GM18511 (cell line): ENCODE data around the gene FBXL13.
"Not testable (repeated sequence)": the region's sequence is repeated elsewhere in the genome, so short reads cannot be mapped to it uniquely, and the experiment has no call there.

ENCODE experiments used
- ATAC-seq: cut with Tn5 transposase; IDR thresholded peaks from one replicate; pipeline ENCODE4 v1.9.1; 2021; ENCODE audit warnings: mild to moderate bottlenecking, moderate library complexity; ENCODE audit not compliant: unreplicated experiment

Gene FBXL13

DNA sequence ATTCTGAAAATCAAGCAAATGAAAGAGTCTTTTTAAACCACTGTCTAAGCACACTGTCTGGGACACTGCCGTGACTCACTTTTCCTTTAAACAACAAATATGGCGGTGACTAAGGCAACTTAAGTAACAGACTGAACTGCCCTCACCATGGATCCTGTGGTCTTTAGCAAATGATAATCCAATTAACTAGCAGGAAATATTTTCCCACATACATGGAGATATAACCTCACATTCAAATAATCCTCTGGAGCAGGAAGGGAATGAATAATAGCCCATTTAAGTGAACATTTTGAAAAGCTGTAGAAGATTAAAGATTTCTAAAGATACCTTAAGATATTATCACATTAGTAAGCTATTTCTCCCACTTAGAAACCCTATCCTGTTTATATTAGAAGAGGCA, 202.1 kb downstream of the FBXL13 start:
- ATAC-seq = no peak

- no peak for ATAC-seq
Measured at GRCh38 chr7:102869195-102869594, 205.4 kb downstream of the FBXL13 start.

DNA sequence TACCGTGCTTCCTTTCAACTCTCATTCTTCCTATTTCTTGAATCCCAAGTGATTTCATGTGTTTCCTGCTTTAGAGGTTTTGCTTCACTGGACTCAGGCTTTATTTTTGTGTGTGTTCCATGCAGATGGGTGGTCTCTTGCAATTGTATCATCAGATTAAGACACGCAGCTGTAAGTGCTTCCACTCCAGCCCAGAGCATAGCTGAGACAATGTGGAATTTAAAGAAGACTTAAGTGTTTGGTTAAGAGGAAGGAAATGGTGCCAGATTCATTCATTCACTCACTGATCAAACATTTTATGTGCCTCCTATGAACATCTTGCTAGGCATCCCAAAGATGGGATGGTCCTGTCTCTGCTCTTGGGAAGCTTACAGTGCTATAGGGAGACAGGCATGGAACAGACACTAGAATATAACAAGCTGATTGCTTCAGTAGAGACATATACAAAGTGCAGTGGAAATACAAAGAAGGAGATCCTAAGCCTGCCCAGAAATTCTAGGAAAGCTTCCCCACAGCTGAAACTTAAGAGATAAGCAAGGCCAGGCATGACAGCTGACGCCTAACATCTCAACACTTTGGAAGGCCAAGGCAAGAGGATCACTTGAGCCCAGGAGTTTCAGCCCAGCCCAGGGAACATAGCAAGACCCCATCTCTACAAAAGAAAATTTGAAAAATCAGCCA, 207.9 kb downstream of the FBXL13 start:
- no peak for ATAC-seq

GRCh38 chr7:102864958-102865357, 209.6 kb downstream of the FBXL13 start:
- no peak for ATAC-seq

- no peak for ATAC-seq
Measured at GRCh38 chr7:102860351-102860811, 214.2 kb downstream of the FBXL13 start.

GRCh38 chr7:102859799-102860125, 214.8 kb downstream of the FBXL13 start:
- ATAC-seq = no peak

DNA sequence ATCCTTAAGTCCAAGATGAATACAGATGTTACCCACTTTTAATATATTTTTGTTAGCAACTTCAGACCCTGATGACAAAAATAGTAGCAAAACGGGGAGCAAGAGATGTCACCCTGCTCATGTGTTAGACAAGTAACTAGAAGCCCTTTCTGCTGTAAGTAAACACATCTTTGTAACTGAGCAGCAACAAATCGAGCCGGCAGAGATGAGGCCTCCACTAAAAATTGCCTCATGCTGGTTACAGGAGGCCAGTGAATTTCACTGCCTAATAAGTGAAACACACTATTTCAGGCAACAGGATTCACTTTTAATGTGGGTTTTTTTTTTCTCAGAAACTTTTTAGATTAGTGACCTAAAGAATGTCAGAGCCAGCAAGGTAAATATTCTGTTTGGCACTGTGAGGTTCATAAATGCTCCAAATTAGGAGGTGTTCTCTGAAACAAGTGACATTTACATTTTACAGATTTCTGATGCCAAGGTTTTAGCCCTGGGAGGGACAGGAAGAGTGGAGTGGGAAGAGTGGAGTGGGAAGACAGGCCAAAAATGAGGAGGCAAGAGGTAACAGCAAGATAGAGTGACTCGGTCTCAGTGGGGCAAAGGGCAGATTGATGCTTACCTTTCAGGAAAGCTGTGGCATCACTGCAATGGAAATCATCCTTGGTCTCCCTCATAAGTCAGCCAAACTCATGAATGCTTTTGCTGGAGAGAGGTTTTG, 215.4 kb downstream of the FBXL13 start:
- no peak for ATAC-seq

DNA sequence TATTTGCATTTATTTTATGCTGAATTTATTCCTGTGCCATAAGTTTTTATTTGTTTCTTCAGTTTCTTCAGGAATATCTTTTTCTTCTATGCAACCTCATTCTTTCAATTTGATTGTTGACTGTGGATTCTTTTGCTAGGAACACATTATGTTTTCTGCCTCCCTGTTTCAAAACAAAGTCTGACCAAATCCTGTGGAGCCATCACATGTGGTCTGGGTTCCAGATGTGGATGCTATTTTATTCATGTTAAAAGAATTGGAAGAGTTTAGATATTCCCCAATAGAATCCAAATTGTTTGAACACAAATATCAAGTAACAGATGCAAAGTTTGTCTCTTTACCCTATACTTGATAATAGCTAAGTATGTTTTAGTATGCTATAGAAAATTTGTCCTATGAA, 218.6 kb downstream of the FBXL13 start:
- ATAC-seq = no peak

GRCh38 chr7:102849538-102849937, 225.1 kb downstream of the FBXL13 start:
- no peak for ATAC-seq

- no peak for ATAC-seq
Measured at GRCh38 chr7:102849079-102849478, 225.5 kb downstream of the FBXL13 start.

- no peak for ATAC-seq
Measured at GRCh38 chr7:102845346-102845745, 229.2 kb downstream of the FBXL13 start.

GRCh38 chr7:102843850-102844249, 230.7 kb downstream of the FBXL13 start:
- peak; percentile 89 for ATAC-seq

GRCh38 chr7:102842284-102842683, 232.3 kb downstream of the FBXL13 start:
- no peak for ATAC-seq

DNA sequence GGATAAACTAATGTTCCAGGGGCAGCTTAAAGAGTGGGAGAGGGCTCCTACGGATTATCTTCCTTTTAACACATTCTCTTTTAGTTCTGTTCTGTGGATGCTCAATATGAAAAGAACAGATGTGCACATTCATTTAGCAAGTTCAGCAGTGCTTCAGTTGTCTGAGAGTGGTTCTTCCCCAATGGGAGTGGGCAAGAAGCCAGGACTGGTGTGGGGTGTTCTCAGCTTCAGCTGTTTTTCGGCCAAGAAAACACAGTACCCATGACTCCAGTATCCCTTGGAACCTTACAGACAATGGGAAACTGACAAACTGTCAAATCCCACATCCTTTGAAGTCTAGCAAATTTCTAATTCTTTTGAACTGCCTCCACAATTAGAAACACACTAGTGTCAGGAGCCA, 233.3 kb downstream of the FBXL13 start:
- ATAC-seq = no peak

DNA sequence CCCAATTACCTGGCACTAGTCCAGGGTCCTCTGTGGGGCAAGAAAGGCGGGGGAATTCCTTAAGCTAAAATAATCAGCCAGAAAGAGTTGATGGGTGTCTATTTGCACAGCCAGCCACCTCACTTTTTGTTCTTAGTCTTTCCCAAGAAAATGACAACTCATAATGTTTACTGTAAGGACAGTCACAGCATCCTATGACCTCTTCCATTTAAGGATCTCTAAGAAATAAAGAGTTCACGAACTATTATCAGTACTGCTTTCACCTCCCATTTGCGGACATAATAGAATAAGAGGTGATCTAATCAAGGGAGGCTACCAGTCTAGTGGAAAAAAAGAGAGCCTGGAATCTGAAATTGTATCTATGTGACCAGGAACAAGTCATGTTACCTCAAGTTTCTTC, 234.2 kb downstream of the FBXL13 start:
- no peak for ATAC-seq

GRCh38 chr7:102838572-102839101, 236.0 kb downstream of the FBXL13 start:
- ATAC-seq = not testable (repeated sequence)

GRCh38 chr7:102837802-102838201, 236.8 kb downstream of the FBXL13 start:
- no peak for ATAC-seq

GRCh38 chr7:102836977-102837376, 237.6 kb downstream of the FBXL13 start:
- no peak for ATAC-seq

- no peak for ATAC-seq
Measured at GRCh38 chr7:102836191-102836919, 238.2 kb downstream of the FBXL13 start.

GRCh38 chr7:102834999-102835398, 239.6 kb downstream of the FBXL13 start:
- ATAC-seq = peak; percentile 99

DNA sequence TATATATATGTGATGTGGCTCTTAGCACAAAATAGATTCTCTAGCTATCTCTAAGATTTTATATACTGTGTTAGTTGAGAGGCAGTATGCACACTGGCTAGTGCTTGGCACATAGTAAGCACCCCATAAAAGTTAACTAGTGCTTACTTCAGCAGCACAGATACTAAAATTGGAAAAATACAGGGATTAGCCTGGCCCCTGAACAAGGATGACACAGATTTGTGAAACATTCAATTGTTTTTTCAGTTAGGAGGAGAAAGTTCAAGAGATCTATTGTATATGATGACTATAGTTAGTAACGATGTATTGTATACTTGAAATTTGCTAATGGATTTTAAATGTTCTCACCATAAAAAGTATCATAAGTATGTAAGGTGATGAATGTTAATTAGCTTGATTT, 240.1 kb downstream of the FBXL13 start:
- no peak for ATAC-seq

- ATAC-seq = no peak
Measured at GRCh38 chr7:102833343-102833742, 241.3 kb downstream of the FBXL13 start.
